Activated naive CD8-positive, alpha-beta T cell treated with anti-CD3 and anti-CD28 coated beads, Interleukin-2, amount 10 ng/mL, durations not matched to agents 7 days and 5 days (primary cell): ENCODE data around the gene MIPOL1. TPM values are rescaled to one million over a fixed set of nuclear protein-coding genes. Genes with fewer than 3 reads are reported as not detected.

Experiments used
- ATAC-seq: fragments of 150-1000 bp; cut with Tn5 transposase; one replicate; pipeline ENCODE4 v1.10.0; 2021; ENCODE audit warnings: low read depth, moderate library complexity
- POLR2A ChIA-PET: fragments of 350-600 bp; sonication (Branson Sonifier 250); formaldehyde crosslinking; loops from one replicate; lab custom pipeline; 2021; ENCODE audit warnings: antibody characterized with exemption; lab: Charles Lee
- DNase-seq: peaks from one replicate; pipeline ENCODE4 v3.0.0; 2021
- H3K27ac Mint-ChIP-seq: one replicate; pipeline ENCODE4 v1.8.0; 2022; ENCODE audit warnings: mild to moderate bottlenecking, mixed read lengths
- H3K27me3 Mint-ChIP-seq: one replicate; pipeline ENCODE4 v1.8.0; 2022; ENCODE audit warnings: mild to moderate bottlenecking, moderate library complexity, mixed read lengths
- H3K36me3 Mint-ChIP-seq: one replicate; pipeline ENCODE4 v1.8.0; 2021; ENCODE audit warnings: mild to moderate bottlenecking, mixed read lengths
- H3K4me1 Mint-ChIP-seq: one replicate; pipeline ENCODE4 v1.8.0; 2021; ENCODE audit warnings: mixed read lengths
- H3K4me3 Mint-ChIP-seq: one replicate; pipeline ENCODE4 v1.8.0; 2022; ENCODE audit warnings: mild to moderate bottlenecking, moderate library complexity, mixed read lengths
- H3K9me3 Mint-ChIP-seq: one replicate; pipeline ENCODE4 v1.8.0; 2021; ENCODE audit warnings: mixed read lengths
- total RNA-seq, 2 experiments: library from RNA; stranded (reverse); gene quantifications; one replicate each; pipeline ENCODE4 v1.2.3, GENCODE V29; 2021

MIPOL1 gene
- total RNA-seq, 2 experiments from 2014 or later: not detected

DNA sequence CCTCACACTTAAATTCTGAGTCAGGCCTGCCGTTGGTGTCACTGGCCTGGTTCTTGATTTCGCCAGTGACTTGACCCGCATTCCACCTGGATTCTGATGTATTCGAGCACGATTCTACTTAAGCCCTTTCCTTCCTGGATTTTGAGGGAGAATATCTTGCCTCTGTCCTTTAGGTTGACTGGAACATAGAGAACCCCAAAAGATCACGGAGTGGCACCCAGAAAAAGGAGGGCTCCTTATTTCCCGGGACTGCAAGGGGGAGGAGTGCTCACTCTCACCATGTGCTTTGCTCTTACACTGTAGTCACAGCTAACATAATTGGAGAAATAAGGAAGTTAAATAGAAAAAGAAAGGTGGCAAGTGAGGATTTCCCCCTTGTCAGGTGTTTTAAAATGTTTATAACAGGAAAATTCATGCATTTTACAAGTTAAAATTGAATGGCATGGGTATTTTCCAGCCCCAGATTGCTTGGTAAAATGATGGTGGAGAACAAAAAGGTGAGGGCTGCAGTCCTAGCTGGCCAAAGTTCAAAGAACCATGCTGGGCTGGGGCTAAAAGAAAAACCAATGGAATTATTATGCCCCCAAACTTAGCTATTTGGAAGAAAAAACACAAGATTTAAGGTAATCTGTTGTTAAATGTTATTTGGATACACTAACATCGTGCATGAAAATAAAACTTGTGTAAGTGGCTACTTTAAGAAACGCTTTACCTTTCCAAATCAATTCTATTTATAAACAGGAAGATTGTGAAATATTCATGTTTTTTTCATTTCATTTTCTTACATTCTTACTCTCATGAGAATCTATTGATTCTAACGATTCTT, 388.4 kb downstream of the MIPOL1 start:
- H3K36me3 Mint-ChIP-seq: no peaks in the 10 kb centered on the region
- POLR2A ChIA-PET: interaction anchor here (0.6 kb wide), 1 partner anchor 359 kb away, joined by 3 read pairs; no protein-coding TSS in a partner anchor
- H3K4me1 Mint-ChIP-seq: no peaks in the 10 kb centered on the region
- no peak overlapping the region for H3K27ac Mint-ChIP-seq
- peaks cover 62% of the 10 kb centered on the region for H3K27me3 Mint-ChIP-seq
- H3K9me3 Mint-ChIP-seq: peaks cover 4% of the 10 kb centered on the region
- ATAC-seq (no peak), DNase-seq (no peak)
- H3K4me3 Mint-ChIP-seq: no peak overlapping the region

GRCh38 chr14:37586797-37587130, 389.0 kb downstream of the MIPOL1 start:
- Mint-ChIP-seq H3K27me3 (peaks cover 64% of the 10 kb centered on the region), H3K9me3 (peaks cover 6% of the 10 kb centered on the region), H3K27ac (no peak overlapping the region), H3K4me3 (no peak overlapping the region), H3K4me1 (no peaks in the 10 kb centered on the region), H3K36me3 (no peaks in the 10 kb centered on the region)
- DNase-seq (no peak), ATAC-seq (no peak)
- POLR2A ChIA-PET: no interaction called here

- no peaks in the 10 kb centered on the region for H3K4me1 Mint-ChIP-seq
- ATAC-seq: no peak
- no peak overlapping the region for H3K4me3 Mint-ChIP-seq
- peaks cover 64% of the 10 kb centered on the region for H3K27me3 Mint-ChIP-seq
- no peaks in the 10 kb centered on the region for H3K36me3 Mint-ChIP-seq
- peaks cover 6% of the 10 kb centered on the region for H3K9me3 Mint-ChIP-seq
- H3K27ac Mint-ChIP-seq: no peak overlapping the region
- POLR2A ChIA-PET: no interaction called here
- no peak for DNase-seq
These were observed 389.5 kb downstream of the MIPOL1 start for GRCh38 chr14:37587131-37587803.

DNA sequence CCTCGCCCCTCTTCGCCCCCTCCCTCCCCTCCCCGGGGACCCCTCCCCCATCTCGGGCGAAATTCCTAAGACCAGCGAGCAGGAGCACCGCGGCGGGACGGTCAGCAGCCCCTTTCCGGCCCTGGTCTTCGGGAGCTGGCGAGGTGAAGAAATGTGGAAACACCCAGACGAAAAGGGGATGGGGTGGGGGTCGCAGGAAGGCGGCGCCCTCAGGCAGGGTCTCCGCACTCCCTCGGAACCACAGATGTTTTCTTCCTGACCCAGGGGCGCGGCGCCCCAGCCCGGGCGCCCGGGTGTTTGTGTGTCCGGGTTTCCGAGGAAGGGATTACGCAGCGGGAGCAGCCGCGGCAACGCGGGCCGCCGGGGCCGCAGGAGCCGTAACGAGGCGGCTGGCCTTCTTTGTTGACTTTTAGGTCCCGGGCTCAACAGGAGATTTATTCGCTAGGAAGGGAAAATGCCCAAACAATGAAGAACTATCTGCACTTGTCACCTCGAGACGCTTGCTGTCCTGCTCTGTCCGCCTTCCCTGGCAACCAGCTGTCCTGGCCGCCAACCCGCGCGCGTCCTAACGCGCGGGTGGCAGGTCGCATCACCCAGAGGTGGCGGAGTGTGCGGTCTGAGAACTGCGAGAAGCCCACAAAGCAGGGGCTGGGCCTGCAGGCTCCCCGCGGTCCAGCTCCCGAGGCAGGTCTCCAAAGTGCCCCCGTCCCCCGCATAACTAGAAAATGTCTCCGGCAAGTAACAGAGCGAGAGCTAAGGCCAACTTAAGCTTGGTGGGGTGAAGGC, 390.3 kb downstream of the MIPOL1 start:
- Mint-ChIP-seq H3K36me3 (no peaks in the 10 kb centered on the region), H3K9me3 (peaks cover 6% of the 10 kb centered on the region), H3K27me3 (peaks cover 71% of the 10 kb centered on the region), H3K4me1 (no peaks in the 10 kb centered on the region), H3K4me3 (no peak overlapping the region), H3K27ac (no peak overlapping the region)
- POLR2A ChIA-PET: no interaction called here
- ATAC-seq: no peak
- DNase-seq: no peak

DNA sequence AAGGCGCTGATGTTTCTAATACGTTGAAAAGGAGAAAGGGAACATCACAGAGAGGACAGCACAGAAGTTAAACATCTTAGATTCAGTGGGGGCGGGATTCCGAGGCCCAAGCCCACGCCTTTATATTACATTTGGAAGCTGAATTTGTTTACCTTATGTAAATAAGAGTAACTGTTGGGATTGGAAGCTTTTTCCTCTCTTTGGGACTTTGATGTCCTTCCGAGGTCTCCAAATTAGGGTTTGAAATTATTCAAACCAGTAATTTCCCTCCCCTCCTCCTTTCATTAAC, 390.9 kb downstream of the MIPOL1 start:
- no peak overlapping the region for H3K27ac Mint-ChIP-seq
- POLR2A ChIA-PET: no interaction called here
- DNase-seq (no peak), ATAC-seq (no peak)
- H3K4me1 Mint-ChIP-seq: no peaks in the 10 kb centered on the region
- peaks cover 74% of the 10 kb centered on the region for H3K27me3 Mint-ChIP-seq
- H3K36me3 Mint-ChIP-seq: no peaks in the 10 kb centered on the region
- peaks cover 6% of the 10 kb centered on the region for H3K9me3 Mint-ChIP-seq
- H3K4me3 Mint-ChIP-seq: no peak overlapping the region

DNA sequence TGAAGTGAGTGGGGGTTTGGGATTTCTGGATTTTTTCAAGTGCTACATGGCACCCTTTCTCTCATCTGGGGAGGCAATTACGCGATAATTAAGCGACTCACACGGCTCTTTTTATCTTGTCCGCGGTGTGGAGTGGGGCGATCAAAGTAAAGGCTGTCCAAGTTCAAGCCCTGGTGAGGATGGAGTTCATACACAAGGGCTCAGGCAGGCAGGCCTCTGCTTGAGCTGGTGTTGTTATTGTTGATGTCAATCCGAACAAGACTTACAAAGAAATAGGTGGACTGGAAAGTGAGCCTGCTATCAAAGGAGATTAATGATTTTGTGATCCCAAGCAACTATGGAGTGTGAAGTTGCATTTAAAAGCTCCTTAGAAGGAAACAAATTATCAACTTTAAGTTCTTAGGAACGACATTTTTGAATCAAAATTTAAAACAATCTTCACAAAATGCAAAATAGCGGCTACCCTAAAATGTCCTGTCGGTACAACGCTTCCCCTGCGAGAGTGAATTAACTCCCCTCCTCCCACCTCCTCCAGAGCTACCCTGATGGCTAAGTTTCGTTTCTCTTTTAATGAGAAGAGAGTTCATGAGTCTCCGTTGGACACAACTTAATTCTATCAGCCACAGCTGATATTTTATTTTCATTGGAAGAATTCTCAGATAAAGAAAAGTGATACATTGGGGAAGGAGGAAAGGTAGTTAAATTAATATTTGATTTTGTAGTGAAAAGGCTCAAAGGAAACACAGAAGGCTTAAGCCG, 391.4 kb downstream of the MIPOL1 start:
- DNase-seq: no peak
- H3K27ac Mint-ChIP-seq: no peak overlapping the region
- POLR2A ChIA-PET: no interaction called here
- H3K9me3 Mint-ChIP-seq: peaks cover 6% of the 10 kb centered on the region
- no peak overlapping the region for H3K4me3 Mint-ChIP-seq
- peaks cover 2% of the 10 kb centered on the region for H3K4me1 Mint-ChIP-seq
- ATAC-seq: no peak
- peaks cover 2% of the 10 kb centered on the region for H3K36me3 Mint-ChIP-seq
- H3K27me3 Mint-ChIP-seq: peaks cover 77% of the 10 kb centered on the region

DNA sequence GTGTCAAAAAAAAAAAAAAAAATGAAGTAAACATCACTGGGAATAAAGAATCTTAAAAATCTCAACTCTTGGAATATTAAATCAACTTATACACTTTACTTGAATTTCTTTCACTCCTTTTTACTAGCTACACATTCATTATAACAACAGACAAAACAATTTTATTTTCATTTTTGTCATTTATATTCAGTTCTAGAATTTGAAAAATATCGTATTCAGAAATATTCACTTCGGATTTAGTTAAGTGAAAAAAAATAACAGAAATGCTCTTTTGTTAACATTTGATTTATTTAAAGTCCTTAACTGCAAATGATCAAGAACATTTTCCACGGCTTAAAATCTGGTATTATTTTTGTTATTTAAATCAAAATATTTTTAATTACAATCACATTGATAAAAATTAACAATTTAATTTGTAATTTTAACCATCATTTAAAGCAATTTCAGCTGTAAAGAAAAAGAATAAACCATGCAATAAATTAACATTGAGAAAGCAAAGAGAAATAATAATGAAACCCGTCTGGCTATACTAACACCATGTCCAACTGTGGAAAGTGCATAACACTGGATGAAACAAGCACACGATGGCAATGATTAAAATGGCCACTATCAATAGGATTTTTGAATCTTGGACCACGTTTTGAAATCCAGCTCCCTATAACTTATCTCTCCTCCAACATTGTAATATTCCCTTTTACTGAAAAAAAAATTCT, 392.1 kb downstream of the MIPOL1 start:
- peaks cover 6% of the 10 kb centered on the region for H3K9me3 Mint-ChIP-seq
- no peak for ATAC-seq
- peaks cover 4% of the 10 kb centered on the region for H3K4me1 Mint-ChIP-seq
- H3K27me3 Mint-ChIP-seq: peaks cover 78% of the 10 kb centered on the region
- no peak overlapping the region for H3K27ac Mint-ChIP-seq
- H3K36me3 Mint-ChIP-seq: peaks cover 4% of the 10 kb centered on the region
- no peak overlapping the region for H3K4me3 Mint-ChIP-seq
- DNase-seq: no peak
- POLR2A ChIA-PET: no interaction called here

DNA sequence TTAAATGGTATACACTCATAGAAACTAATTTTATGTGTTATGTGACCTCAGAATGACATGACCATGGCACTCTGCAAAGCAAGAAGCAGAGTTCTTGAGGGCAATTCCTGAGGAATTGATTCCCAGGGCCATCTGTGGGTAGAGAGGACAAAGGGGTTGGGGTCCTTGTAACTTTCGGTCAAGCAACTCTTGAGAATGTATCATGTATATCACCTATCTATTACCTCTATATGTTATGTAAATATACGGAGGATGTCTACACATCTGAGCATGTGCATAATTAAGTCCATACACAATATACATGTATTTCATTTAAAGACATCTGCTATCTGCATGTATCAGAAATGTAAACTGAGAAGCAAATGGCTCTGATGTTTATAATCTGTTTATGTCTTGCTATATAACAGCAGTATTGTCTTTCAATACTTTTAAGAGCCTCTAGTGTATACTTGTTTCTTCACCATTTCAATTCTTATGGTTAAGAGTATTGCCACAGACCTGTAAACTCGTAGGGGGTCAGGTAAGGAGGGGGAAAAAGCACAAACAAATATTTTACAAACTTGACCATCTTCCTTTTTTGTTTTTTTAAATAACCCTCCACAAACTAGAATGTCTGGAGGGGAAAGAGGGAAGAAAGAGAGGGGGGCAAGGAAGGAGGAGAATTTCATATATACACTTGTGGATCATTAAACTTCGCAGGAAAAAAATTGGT, 392.8 kb downstream of the MIPOL1 start:
- ATAC-seq: no peak
- no peak for DNase-seq
- H3K36me3 Mint-ChIP-seq: peaks cover 4% of the 10 kb centered on the region
- peaks cover 72% of the 10 kb centered on the region for H3K27me3 Mint-ChIP-seq
- H3K27ac Mint-ChIP-seq: peak overlapping the region; percentile 19
- H3K4me3 Mint-ChIP-seq: no peak overlapping the region
- POLR2A ChIA-PET: no interaction called here
- H3K9me3 Mint-ChIP-seq: peaks cover 6% of the 10 kb centered on the region
- peaks cover 4% of the 10 kb centered on the region for H3K4me1 Mint-ChIP-seq

DNA sequence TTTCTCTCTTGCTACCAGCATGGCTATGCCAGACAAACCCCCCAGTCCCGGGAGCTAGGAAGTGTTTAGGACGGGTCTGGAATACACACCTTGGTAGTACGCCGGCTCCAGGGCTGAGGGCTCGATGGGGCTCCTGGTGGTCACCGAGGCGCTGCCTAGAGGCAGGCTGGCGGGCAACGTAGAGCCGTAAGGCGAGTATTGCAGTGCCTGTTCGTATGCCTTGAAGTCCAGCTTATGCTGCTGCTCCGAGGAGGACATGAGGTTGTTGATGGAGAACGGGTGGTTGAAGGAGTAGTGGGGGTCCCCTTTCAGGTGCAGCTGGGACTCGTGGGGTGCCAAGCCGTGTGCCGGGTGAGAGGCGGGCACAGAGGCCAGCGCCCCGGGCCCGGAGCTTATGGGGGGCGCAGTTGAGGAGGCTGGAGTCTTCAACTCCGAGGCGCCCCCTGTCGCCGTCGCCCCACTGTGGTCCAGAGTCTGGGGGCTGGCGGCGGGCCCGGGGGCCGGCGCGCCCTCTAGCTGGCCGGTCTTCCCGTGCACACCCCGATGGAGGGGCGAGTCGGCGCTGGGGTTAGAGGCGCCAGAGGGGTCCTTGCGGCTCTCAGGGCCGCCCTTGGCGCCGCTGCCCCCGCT, 393.7 kb downstream of the MIPOL1 start:
- Mint-ChIP-seq H3K4me3 (no peak overlapping the region), H3K36me3 (peaks cover 4% of the 10 kb centered on the region), H3K27me3 (peaks cover 72% of the 10 kb centered on the region), H3K9me3 (peaks cover 6% of the 10 kb centered on the region), H3K4me1 (peaks cover 5% of the 10 kb centered on the region), H3K27ac (peak overlapping the region; percentile 55)
- DNase-seq (no peak), ATAC-seq (no peak)
- POLR2A ChIA-PET: no interaction called here

- Mint-ChIP-seq H3K4me1 (peaks cover 5% of the 10 kb centered on the region), H3K9me3 (peaks cover 6% of the 10 kb centered on the region), H3K4me3 (no peak overlapping the region), H3K27ac (no peak overlapping the region), H3K36me3 (peaks cover 4% of the 10 kb centered on the region), H3K27me3 (peaks cover 74% of the 10 kb centered on the region)
- POLR2A ChIA-PET: no interaction called here
- no peak for ATAC-seq
- peak; percentile 35 for DNase-seq
These were observed 394.3 kb downstream of the MIPOL1 start for GRCh38 chr14:37591941-37592481.

DNA sequence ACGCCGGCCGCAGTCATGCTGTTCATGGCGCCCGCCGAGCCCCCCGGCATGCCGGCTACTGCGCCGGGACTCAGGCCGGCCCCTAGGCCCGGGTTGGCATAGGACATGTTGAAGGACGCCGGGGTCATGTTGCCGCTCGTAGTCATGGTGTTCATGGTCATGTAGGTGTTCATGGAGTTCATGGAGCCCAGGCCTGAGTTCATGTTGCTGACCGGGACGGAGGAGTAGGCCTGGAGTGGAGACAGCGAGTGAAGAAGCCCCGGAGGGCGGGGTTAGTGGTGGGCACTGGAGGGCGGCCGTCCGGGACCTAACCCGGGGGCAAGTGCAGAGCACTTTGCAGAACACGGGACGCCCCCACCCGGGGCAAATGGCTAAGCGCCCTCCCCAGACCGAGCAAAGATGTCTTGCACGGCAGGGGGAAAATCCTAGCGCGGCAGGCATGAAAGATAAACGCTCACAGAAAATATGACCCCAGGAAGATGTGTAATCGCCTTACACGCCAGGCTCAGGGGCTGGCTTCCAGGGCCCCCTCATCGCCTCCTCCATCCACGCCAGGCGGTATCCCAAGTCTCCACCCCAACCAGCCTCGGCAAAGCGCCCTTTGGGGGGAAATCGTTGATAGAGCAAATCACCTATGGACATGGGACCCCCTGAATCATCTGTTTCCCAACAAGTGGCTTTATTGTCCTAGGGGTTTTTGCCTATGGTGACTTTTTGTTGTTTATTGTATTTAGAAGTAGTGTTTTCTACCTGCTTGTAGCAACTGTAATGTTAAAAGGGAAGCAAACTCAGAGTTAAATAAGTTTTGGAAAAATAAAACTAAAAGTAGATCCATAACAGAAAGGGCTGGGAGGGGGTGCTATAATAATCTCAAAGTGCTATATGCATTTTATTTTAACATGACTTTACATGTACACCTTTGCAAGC, 395.0 kb downstream of the MIPOL1 start:
- no peak for ATAC-seq
- peaks cover 3% of the 10 kb centered on the region for H3K9me3 Mint-ChIP-seq
- POLR2A ChIA-PET: no interaction called here
- H3K27me3 Mint-ChIP-seq: peaks cover 74% of the 10 kb centered on the region
- H3K4me3 Mint-ChIP-seq: no peak overlapping the region
- no peak for DNase-seq
- peaks cover 5% of the 10 kb centered on the region for H3K4me1 Mint-ChIP-seq
- peaks cover 4% of the 10 kb centered on the region for H3K36me3 Mint-ChIP-seq
- H3K27ac Mint-ChIP-seq: no peak overlapping the region
